NCI-H2227 (cell line): ENCODE measurements around the gene FAM43B.
"Not testable (repeated sequence)": the region's sequence is repeated elsewhere in the genome, so short reads cannot be mapped to it uniquely, and the experiment has no call there.

Experiments used
- DNase-seq: peaks from one replicate; lab custom pipeline; 2025; ENCODE audit not compliant: unreplicated experiment; lab: John Stamatoyannopoulos, UW

FAM43B gene

GRCh38 chr1:20551945-20552727 lies at the start of gene FAM43B:
FAM43B (plus strand) TSS chr1:20552573; CDS start chr1:20552974, 401 bp downstream.
- peak; percentile 90 for DNase-seq

DNA sequence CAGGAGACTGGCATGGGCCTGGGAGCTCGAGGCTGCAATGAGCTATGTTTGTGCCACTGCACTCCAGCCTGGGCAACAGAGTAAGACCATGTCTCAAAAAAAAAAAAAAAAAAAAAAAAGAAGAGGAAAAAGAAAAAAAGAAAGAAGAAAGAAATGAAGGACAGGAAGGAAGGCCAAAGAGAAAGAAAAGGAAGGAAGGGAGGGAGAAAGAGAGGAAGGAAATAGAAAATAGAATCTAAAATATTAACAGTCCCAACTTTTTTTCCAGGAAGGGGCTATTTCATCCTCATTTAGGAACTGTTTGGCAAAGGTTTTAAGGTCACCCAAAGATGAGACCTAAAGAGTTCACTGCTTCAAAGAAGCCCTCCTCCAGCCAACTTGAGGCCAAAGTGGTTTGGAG lies 46.9 kb upstream of the FAM43B start:
- DNase-seq = no peak

- no peak for DNase-seq
Observed at GRCh38 chr1:20507248-20507563, 45.2 kb upstream of the FAM43B start.

- DNase-seq = peak; percentile 95
Observed at GRCh38 chr1:20507564-20508410, 44.6 kb upstream of the FAM43B start, which contains the start of gene MUL1. MUL1 (minus strand) TSS chr1:20508151; CDS start chr1:20508024, 127 bp downstream.

GRCh38 chr1:20508411-20508771 lies 44.0 kb upstream of the FAM43B start:
- no peak for DNase-seq

DNA sequence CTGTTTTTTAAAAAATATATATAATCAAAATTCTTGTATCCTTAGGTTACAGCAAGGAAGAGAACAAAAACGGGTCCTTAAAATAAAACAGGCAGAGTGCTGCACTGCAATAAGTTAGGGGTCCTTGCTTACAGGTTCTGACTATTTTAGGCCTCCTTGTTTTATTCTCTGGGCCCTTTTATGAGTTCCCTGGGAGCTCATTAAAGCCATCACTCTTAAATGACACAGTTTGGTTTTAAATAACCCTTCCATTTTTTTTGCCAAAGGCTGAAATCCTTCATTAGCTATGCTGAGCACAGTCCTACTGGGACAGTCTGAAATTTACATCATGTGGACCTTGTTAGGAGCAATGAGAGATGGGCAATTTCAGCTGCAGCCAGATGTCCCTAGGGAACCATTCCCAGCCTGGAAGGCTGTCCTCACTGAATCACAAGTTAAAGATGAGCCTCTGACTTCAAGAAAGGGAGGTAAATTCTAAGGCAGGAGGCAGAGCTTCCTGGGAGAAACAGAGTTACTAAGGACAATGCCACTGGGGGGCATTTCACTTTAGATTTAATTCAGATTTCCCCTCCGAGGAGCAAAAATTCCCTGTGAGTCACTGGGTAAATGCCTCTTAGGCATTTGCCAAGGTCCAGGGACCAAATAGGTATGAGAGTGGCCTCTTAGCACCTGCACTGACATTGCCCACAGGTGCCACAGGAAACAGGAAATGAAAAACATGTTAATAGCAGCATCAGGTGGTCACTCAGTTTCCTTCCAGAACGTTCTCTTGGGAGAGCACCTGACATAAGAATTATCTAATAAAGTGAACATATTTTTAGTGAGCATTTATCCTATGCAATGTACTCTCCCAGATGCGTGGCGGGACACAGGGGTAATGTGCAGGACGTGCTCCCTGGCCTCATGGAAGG lies 40.6 kb upstream of the FAM43B start:
- no peak for DNase-seq

- not testable (repeated sequence) for DNase-seq
Observed at GRCh38 chr1:20519609-20520262, 32.6 kb upstream of the FAM43B start.

GRCh38 chr1:20521960-20522861 lies 30.2 kb upstream of the FAM43B start:
- DNase-seq = peak; percentile 94

DNA sequence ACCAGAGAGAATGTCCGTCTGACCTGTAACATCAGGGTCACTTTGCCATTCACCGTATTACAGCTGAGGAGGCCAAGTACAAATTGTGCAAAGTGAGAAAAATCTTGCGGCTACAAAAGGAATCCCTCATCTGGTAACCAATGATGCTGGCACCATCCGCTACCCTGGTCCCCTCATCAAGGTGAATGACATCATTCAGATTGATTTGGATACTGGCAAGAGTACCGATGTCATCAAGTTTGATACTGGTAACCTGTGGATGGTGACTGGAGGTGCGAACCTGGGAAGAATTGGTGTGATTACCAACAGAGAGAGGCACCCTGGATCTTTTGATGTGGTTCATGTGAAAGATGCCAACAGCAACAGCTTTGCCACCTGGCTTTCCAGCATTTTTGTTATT lies 26.1 kb upstream of the FAM43B start:
- DNase-seq = no peak

DNA sequence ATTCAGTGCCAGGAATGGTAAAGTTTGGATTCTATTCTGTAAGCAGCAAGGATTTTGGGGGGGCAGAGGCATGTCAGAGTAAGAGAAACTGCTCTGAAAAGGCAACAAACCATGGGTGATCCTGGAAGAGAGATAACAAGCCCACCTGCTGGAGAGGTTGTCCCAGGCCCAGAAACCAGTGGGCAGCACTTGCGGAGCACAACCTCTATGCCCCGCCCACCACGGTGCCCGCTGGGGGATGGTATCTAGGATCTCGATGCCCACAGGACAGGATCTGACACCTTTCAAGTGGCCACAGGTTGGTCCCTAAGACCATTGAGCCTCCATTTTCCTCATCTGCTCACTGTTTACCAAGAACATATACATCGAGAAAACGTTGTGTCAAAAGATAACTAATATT lies 24.2 kb upstream of the FAM43B start:
- no peak for DNase-seq

GRCh38 chr1:20530306-20530705 lies 22.1 kb upstream of the FAM43B start:
- DNase-seq = peak; percentile 10

GRCh38 chr1:20530901-20531300 lies 21.5 kb upstream of the FAM43B start:
- DNase-seq = peak; percentile 57

- DNase-seq = no peak
Observed at GRCh38 chr1:20533635-20534034, 18.7 kb upstream of the FAM43B start.

DNA sequence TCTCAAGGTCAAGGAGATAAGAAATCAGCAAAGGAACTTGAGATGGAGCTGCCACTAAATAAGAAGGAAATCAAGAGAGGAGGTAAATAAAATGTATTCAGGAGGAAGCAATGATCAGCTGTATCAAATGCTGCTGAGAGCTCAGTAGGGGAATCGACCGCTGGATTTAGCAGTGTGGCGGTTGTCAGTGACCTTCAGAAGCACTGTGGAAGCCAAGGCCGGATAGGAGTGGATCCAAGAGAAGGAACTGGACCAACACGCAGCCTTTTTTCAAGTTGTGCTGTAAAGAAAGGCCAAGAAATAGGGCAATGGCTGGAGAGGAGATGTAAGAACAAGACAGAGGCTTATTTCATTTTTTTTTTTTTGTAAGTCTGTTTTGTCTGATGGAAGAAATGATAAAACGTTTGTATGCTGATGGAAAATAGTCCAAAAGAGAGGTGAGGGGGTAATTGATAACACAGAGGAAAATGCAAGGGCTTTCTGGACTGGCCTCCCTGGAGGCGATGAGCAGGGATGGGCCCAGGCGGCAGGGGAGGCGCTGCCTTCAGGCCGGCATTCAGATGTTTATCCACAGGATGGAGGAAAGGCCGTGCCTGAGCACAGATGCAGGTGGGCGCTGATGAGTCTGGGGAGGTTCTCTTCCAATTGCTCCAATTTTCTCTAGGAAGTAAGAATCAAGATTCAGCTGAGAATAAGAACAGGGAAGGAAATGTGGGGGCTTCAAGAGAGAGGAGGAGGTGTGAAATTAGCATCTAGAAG lies 17.5 kb upstream of the FAM43B start:
- peak; percentile 9 for DNase-seq

- no peak for DNase-seq
Observed at GRCh38 chr1:20538227-20538626, 14.1 kb upstream of the FAM43B start.

DNA sequence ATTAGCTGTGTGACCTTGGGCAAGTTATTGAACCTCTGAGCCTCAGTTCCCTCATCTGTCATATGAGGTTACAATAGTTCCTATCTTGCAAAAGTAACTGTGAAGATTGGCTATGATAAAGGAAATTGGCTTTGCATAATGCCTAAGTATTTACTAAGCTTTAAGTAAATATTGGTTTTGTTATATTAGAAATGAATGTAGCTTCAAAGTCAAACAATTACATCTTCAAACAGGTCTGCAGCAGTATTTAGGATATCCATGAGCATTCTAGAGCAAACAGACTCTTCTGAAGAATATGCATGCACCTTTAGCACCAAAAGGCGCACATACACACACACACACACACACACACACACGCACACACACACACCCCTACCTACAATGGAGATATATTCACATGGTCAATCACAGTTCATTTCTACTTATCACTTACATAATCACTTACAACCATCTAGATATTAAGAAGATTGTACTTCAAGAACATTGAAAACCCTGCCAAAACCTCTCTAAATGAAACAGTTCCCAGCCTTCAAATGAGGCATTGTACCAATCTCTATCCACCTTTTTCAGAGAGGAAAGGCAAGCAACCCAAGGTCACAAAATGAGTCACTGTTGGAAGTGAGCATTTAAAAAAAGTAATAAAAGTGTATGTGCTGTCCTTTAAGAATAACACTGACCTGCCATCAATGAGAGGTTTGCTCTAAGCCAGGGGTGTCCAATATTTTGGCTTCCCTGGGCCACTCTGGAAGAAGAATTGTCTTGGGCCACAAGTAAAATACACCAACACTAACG lies 13.4 kb upstream of the FAM43B start:
- DNase-seq = no peak

DNA sequence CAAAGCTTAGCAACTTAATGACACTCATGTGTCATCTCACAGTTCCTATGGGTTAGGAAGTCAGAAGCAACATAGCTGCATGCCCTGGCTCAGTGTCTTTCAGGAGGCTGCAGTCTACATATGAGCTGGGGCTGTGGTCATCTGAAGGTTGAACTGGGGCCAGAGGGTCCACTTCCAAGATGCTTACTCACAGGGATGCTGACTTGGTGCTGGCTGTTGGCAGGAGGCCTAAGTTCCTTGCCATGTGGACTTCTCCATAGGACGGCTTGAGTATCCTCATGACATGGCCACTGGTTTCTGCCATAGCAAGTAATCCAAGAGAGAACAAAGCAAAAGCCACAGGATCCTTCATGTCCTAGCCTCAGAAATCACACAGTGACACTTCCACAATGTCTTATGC lies 12.1 kb upstream of the FAM43B start:
- no peak for DNase-seq

- no peak for DNase-seq
Observed at GRCh38 chr1:20546637-20547036, 5.7 kb upstream of the FAM43B start.
